Measurements from ENCODE around the gene GRK5.

The GRK5 gene

GRCh38 chr10:119206603-119207365 lies 587 bp upstream of the GRK5 start:
- H3K36me3 ChIP-seq (replicated peaks) = no peaks in the 10 kb centered on the region
- H3K4me1 ChIP-seq = peaks cover 35% of the 10 kb centered on the region
- H3K9me3 ChIP-seq = no peaks in the 10 kb centered on the region
- peak overlapping the region; percentile 41 for H3K4me3 ChIP-seq
- in situ Hi-C loops (cut with MboI; ENCODE audit: low sequenced_read_pairs) = no loop called here
- no peaks in the 10 kb centered on the region for H3K27me3 ChIP-seq (ENCODE audit: low read depth)
- DNase-seq (ENCODE audit: low spot score in 2 of 2) = peak; percentile 50 to 81

GRCh38 chr10:119207713-119208552 lies 562 bp downstream of the GRK5 start:
- Histone ChIP-seq H3K4me1 (peaks cover 43% of the 10 kb centered on the region), H3K27me3 (ENCODE audit: low read depth) (no peaks in the 10 kb centered on the region), H3K4me3 (peak overlapping the region; percentile 41), H3K36me3 (replicated peaks) (no peaks in the 10 kb centered on the region), H3K9me3 (no peaks in the 10 kb centered on the region)
- DNase-seq (ENCODE audit: low spot score in 2 of 2) = peak in 1 of 2 experiments; percentile 58
- in situ Hi-C loops (cut with MboI; ENCODE audit: low sequenced_read_pairs) = no loop called here

GRCh38 chr10:119208553-119208940 lies 1.2 kb downstream of the GRK5 start:
- H3K4me1 ChIP-seq = peaks cover 43% of the 10 kb centered on the region
- no peaks in the 10 kb centered on the region for H3K9me3 ChIP-seq
- no peak for DNase-seq (ENCODE audit: low spot score in 2 of 2)
- peak overlapping the region; percentile 41 for H3K4me3 ChIP-seq
- H3K27me3 ChIP-seq (ENCODE audit: low read depth) = no peaks in the 10 kb centered on the region
- in situ Hi-C loops (cut with MboI; ENCODE audit: low sequenced_read_pairs) = no loop called here
- H3K36me3 ChIP-seq (replicated peaks) = no peaks in the 10 kb centered on the region

GRCh38 chr10:119209035-119209735 lies 1.8 kb downstream of the GRK5 start:
- no peaks in the 10 kb centered on the region for H3K36me3 ChIP-seq (replicated peaks)
- H3K9me3 ChIP-seq = no peaks in the 10 kb centered on the region
- no peaks in the 10 kb centered on the region for H3K27me3 ChIP-seq (ENCODE audit: low read depth)
- in situ Hi-C loops (cut with MboI; ENCODE audit: low sequenced_read_pairs) = no loop called here
- peak; percentile 53 to 85 for DNase-seq (ENCODE audit: low spot score in 2 of 2)
- H3K4me1 ChIP-seq = peaks cover 43% of the 10 kb centered on the region
- peak overlapping the region; percentile 41 for H3K4me3 ChIP-seq

- peaks cover 43% of the 10 kb centered on the region for H3K4me1 ChIP-seq
- in situ Hi-C loops (cut with MboI; ENCODE audit: low sequenced_read_pairs) = no loop called here
Measured at GRCh38 chr10:119209736-119210355, 2.5 kb downstream of the GRK5 start.

GRCh38 chr10:119210633-119211032 lies 3.3 kb downstream of the GRK5 start:
- in situ Hi-C loops (cut with MboI; ENCODE audit: low sequenced_read_pairs) = no loop called here

More at GRCh38 chr10:119209736-119210355, 2.5 kb downstream of the GRK5 start:
- peak overlapping the region; percentile 7 for H3K4me3 ChIP-seq
- DNase-seq (ENCODE audit: low spot score in 2 of 2) = no peak
- no peaks in the 10 kb centered on the region for H3K36me3 ChIP-seq (replicated peaks)
- no peaks in the 10 kb centered on the region for H3K27me3 ChIP-seq (ENCODE audit: low read depth)
- no peaks in the 10 kb centered on the region for H3K9me3 ChIP-seq

GRCh38 chr10:119211176-119211575 lies 3.8 kb downstream of the GRK5 start:
- Histone ChIP-seq H3K4me1 (peaks cover 43% of the 10 kb centered on the region), H3K27me3 (ENCODE audit: low read depth) (no peaks in the 10 kb centered on the region), H3K4me3 (no peak overlapping the region), H3K36me3 (replicated peaks) (no peaks in the 10 kb centered on the region), H3K9me3 (no peaks in the 10 kb centered on the region)
- no peak for DNase-seq (ENCODE audit: low spot score in 2 of 2)
- in situ Hi-C loops (cut with MboI; ENCODE audit: low sequenced_read_pairs) = no loop called here

More at GRCh38 chr10:119210633-119211032, 3.3 kb downstream of the GRK5 start:
- H3K9me3 ChIP-seq = no peaks in the 10 kb centered on the region
- no peaks in the 10 kb centered on the region for H3K36me3 ChIP-seq (replicated peaks)
- peaks cover 43% of the 10 kb centered on the region for H3K4me1 ChIP-seq
- H3K27me3 ChIP-seq (ENCODE audit: low read depth) = no peaks in the 10 kb centered on the region
- H3K4me3 ChIP-seq = no peak overlapping the region
- DNase-seq (ENCODE audit: low spot score in 2 of 2) = no peak

- Histone ChIP-seq H3K36me3 (replicated peaks) (no peaks in the 10 kb centered on the region), H3K4me3 (no peak overlapping the region), H3K4me1 (peaks cover 39% of the 10 kb centered on the region), H3K27me3 (ENCODE audit: low read depth) (no peaks in the 10 kb centered on the region), H3K9me3 (no peaks in the 10 kb centered on the region)
- DNase-seq (ENCODE audit: low spot score in 2 of 2) = no peak
- in situ Hi-C loops (cut with MboI; ENCODE audit: low sequenced_read_pairs) = no loop called here
Measured at GRCh38 chr10:119211625-119212441, 4.5 kb downstream of the GRK5 start.

- no peaks in the 10 kb centered on the region for H3K27me3 ChIP-seq (ENCODE audit: low read depth)
- in situ Hi-C loops (cut with MboI; ENCODE audit: low sequenced_read_pairs) = no loop called here
- H3K36me3 ChIP-seq (replicated peaks) = no peaks in the 10 kb centered on the region
- no peak overlapping the region for H3K4me3 ChIP-seq
- DNase-seq (ENCODE audit: low spot score in 2 of 2) = no peak
- no peaks in the 10 kb centered on the region for H3K9me3 ChIP-seq
- peaks cover 22% of the 10 kb centered on the region for H3K4me1 ChIP-seq
Measured at GRCh38 chr10:119215371-119215770, 8.0 kb downstream of the GRK5 start.

- H3K4me1 ChIP-seq = peaks cover 14% of the 10 kb centered on the region
Measured at GRCh38 chr10:119216127-119216526, 8.8 kb downstream of the GRK5 start.

GRCh38 chr10:119217401-119217800 lies 10.0 kb downstream of the GRK5 start:
- H3K36me3 ChIP-seq (replicated peaks) = no peaks in the 10 kb centered on the region
- in situ Hi-C loops (cut with MboI; ENCODE audit: low sequenced_read_pairs) = no loop called here
- peaks cover 2% of the 10 kb centered on the region; the same call in 1 of the 2 replicates for H3K4me1 ChIP-seq
- no peaks in the 10 kb centered on the region for H3K9me3 ChIP-seq
- DNase-seq (ENCODE audit: low spot score in 2 of 2) = no peak
- H3K27me3 ChIP-seq (ENCODE audit: low read depth) = no peaks in the 10 kb centered on the region
- H3K4me3 ChIP-seq = no peak overlapping the region

More at GRCh38 chr10:119216127-119216526, 8.8 kb downstream of the GRK5 start:
- H3K4me3 ChIP-seq = no peak overlapping the region
- H3K27me3 ChIP-seq (ENCODE audit: low read depth) = no peaks in the 10 kb centered on the region
- H3K36me3 ChIP-seq (replicated peaks) = no peaks in the 10 kb centered on the region
- DNase-seq (ENCODE audit: low spot score in 2 of 2) = no peak
- in situ Hi-C loops (cut with MboI; ENCODE audit: low sequenced_read_pairs) = no loop called here
- no peaks in the 10 kb centered on the region for H3K9me3 ChIP-seq

- in situ Hi-C loops (cut with MboI; ENCODE audit: low sequenced_read_pairs) = no loop called here
- H3K27me3 ChIP-seq (ENCODE audit: low read depth) = no peaks in the 10 kb centered on the region
- H3K9me3 ChIP-seq = no peaks in the 10 kb centered on the region
- H3K36me3 ChIP-seq (replicated peaks) = no peaks in the 10 kb centered on the region
- DNase-seq (ENCODE audit: low spot score in 2 of 2) = no peak
- H3K4me3 ChIP-seq = no peak overlapping the region
- H3K4me1 ChIP-seq = no peaks in the 10 kb centered on the region
Measured at GRCh38 chr10:119217991-119218490, 10.7 kb downstream of the GRK5 start.
